Stimulated activated CD8-positive, alpha-beta memory T cell treated with anti-CD3 and anti-CD28 coated beads, Interleukin-12 subunit alpha, Interleukin-12 subunit beta, amount 100 ng/mL, for 24 hours (primary cell): ENCODE data around the gene PGF.
A peak's percentile ranks its signal among the peaks of the same experiment; 100 is the strongest.
"Not testable (repeated sequence)": the region's sequence is repeated elsewhere in the genome, so short reads cannot be mapped to it uniquely, and the experiment has no call there.

Source experiments
- DNase-seq: peaks from one replicate; pipeline ENCODE4 v3.0.0-alpha.2; 2020; ENCODE audit errors: extremely low read depth

PGF gene

DNA sequence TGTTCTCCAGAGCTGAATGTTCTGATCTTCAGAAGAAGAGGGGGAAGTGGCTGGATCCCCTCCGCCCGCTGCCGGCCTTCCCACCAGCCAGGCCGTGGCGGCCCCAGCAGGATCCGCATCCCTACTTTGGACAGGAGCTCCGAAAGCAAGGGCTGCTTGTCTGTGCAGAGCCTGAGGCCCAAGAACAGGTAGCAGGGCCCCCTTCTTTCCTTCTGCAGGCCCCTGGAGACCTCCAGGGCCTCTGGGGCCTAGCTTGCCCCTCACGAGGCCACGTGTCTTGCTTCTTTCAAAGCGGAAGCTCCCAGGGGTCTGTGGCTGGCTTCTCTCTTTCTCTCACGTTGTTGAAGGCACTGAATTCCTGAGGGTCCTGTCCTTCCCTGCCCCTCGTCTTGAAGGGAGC, 13.2 kb downstream of the PGF start:
- DNase-seq = no peak

DNA sequence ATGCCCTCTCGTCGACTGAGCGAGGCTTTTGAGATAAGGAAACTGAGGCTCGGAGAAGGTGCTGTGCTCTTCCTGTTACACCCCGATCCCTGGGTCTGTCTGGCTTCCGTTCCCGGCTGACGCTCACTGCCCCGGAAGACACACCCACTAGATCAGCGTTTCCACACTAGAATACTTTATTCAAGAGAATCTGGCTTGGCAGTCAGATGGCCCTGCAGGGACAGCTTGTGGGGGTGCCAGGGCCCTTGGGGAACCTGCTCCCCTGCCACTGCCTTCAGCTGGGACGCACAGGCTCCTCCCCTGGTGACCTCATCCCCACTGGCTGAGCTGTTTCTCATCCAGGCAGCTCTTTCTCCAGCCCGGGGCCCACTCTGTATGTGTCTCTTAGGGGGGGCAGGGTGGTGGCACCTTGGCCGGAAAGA, 13.7 kb downstream of the PGF start:
- DNase-seq = peak; percentile 40

DNA sequence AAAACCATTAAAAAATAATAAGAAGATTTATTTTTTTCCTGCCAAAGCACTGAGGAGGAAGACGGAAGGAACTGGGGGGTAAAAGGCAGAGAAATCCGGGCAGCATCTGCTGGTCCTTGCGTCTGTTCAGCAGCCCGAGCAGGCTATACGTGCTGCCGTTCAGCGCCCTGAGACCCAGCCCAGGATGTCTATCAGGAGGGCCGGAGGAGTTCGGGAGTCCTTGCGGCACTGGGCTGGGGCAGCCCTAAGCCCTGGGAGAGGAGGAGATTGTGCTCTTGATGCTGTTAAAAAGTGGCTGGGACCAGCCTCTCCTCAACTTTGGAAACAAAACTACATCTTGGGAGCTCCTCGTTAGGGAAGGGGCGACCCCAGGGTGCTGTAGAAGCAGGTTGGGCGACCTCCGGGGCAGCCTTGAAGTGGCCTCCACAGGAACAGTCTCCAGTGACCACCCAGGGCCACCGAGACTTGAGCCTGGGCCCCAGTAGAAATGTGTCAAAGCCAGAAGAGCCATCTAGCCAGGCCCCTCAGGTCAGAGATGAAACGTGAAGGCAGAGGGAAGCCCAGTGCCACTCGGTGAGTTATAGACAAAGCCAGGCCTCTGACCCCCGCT, 14.3 kb downstream of the PGF start:
- no peak for DNase-seq

DNA sequence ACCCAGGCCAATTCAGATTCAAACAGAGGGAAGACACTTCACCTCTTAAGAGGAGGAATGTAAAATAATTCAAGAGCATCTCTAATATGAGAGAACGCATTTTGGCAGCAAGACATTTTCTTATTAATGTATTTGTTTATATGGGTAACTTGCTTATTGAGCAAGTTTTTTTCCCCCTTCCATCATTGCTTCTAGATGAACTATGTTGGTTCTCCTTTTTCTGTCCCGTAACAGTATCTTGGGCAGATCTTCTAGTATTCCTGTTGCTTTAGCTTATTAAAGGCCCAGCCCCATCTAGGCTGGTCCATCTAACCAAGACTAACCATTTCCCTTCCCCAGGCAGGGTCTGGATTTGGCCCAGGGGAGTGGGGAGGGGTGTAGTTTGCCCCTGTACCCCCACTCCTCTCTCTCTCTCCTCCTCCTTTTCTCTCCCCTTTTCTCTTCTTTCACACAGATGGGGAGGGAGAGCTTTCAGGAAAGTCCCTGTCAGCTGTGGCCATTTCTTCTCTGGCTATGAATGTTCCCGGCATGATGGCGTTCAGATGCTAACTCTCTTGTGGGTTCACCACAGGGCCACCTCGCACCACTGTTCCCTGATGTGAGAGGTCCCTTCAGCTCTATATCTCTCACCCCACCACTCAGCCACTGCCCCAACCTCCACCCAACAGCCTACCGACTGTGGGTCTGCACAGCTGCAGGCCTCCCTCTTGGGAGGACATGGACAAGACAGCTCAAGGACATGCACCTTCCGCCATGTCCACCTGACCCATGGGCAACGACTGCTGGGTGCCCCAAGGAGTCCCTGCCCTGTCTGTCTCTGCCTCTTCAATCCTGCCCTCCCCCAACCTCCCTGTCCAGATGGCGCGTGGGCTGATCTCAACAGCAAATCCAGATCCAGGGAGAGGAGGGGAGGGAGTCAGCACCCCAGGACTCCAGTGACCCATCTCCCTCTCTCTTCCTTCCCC, 16.6 kb downstream of the PGF start:
- no peak for DNase-seq

DNA sequence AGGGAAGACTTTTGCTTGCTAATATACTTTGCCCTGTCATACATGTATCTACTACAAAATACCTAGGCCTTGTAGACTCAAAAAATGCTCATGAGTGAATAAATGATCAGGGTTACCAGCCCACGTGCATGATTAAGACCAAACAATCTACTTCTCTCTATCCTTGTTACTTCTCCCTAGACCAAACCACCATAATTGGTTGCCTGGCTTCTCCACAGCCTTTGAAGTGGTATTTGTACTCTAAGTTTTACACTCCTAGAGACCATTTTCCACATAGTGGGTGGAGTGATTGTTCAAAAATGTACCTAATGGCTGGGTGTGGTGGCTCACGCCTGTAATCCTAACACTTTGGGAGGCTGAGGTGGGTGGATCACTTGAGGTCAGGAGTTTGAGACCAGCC, 18.2 kb downstream of the PGF start:
- DNase-seq = no peak

DNA sequence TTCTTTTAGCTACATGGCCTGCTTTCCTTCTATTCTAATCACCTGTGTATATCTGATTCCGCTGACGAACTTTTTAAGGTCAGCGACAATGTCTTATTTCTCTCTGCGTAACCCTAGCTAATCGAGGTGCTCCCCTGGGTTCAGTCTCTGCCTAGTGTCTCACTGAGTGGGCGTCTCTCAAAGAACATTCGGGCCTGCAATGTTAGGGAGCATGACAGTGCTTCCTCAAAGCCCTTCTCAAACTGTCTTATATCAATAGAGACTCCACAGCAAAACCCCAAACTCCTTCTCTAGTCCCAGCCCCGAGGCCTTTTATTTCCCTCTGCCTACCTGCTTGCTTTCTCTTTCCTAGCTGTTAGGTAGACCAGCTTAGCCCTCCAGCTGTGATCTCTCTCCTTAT, 18.7 kb downstream of the PGF start:
- no peak for DNase-seq

DNA sequence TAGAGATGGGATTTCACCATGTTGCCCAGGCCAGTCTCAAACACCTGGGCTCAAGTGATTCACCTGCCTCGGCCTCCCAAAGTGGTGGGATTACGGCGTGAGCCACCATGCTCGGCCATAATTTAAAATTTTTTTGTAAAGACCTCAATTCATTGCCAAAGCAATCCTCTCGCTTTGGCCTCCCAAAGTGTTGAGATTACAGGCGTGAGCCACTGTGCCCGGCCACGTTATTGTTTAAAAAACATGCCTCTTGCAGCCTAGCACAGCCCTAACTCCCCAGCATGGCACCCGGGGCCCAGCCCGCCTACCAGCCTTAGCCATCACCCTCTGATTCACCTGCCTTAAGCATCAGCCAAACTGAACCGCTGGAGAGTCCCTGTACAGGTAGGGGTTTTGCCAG, 19.2 kb downstream of the PGF start:
- DNase-seq = no peak

DNA sequence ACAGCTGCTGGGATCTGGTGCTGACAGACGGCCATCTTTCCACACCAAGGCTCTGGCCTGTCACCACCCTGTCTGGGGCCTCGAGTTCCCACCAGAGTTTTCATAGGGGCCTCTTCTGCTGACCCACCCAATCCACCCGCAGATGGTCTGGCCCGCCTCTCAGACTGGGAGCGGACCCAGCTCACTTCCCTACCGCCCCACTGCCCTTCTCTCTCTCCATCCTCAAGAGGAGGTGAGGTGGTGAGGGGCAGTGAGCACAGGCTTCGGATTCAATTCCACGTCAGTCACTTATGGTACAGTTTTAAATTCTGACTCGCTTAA, 20.1 kb downstream of the PGF start:
- no peak for DNase-seq

DNA sequence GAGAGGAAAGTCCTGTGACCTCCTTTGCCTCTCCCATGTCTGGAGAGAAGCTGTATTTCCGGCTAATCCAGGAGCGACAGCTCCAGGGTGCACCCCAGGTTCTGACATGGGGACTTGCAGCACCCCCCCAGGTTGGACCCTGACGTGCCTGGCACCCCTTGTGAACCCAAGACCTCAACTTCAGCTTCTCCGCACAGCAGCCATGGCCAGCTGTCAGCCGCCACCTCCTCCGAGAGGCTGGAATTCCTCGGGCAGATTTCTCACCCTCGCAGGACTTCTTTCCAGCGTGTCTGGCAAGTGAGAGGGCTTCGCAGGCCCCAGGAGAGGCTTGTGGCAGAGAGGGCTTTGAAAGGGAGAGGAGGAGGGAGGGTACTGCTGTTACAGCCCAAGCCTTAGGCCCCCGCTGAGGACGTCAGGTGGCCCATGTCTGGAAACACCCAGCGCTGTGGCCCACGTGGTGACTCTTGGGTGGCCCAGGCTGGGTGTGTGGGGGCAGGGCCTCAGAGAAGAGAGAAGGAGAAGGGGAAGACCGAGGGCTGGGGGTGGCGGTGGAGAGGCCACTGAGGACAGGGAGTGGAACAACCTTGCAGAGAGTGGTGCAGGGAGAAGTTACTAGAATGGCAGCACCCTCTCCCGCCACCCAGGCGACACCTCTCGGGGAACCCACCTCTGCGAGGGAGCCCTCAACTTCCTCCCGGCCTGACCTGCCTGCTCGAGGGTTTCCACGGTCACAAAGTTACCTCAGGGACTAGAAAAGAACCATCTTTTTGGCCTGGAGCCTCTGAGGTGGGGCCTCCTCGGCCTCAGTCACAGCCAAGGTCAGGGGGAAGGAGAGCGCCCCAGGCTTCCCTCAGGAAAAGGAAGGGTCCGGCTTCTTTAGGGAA, 20.7 kb downstream of the PGF start:
- no peak for DNase-seq

DNA sequence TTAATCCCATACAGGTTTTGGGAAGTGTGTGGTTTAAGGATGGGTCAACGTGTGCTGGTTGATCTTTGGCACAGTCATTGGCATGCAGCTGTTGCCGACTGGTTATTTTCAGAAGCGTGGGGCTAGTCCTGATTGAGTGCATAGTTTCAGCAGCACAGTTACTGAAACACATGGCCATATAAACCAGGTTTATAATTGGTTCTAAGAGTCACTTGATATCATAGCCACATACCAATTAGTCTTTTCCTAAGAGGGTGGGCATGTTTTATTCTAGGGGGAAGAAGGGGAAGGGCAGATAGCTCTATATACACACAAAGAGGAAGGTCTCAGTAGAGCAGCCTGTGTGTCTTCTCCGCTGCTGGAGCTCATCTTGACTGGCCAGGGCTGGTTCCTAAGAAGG, 21.4 kb downstream of the PGF start:
- no peak for DNase-seq

DNA sequence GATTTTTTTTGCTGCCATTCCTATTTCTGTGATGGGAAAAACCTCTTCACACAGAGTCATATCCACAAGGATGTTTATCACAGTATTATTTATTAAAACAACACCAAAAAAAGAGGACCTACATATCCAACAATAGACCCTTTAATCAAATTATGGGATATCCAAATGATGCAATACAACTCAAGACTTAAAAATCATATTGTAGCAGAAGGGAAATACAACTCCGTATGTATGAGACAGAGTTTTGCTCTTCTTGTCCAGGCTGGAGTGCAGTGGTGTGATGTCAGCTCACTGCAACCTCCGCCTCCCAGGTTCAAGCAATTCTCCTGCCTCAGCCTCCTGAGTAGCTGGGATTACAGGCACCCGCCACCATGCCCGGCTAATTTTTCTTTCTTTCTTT, 22.5 kb downstream of the PGF start:
- not testable (repeated sequence) for DNase-seq

DNA sequence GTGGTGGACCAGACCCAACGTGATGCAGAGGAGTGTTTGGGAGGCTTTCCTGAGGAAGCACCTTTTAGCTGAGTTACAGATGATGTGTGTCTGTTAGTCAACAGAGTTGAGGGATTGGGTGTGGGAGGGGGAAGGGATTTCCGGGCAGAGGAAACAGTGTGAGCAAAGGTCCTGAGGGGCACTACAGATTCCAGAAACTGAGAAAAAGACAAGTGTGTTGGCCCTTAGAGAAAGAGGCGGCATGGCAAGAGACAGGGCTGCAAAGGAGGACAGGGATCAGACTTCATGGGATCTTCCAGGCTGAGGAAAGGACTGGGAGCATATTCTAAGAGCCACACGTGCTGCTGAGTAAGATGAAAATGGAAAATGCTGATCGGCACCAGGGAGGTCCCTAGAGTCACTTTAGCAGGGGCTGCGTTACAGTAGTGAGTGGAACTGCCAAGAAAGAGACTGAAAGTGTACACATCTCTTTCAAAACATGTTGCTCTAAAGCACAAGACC, 22.9 kb downstream of the PGF start:
- no peak for DNase-seq

DNA sequence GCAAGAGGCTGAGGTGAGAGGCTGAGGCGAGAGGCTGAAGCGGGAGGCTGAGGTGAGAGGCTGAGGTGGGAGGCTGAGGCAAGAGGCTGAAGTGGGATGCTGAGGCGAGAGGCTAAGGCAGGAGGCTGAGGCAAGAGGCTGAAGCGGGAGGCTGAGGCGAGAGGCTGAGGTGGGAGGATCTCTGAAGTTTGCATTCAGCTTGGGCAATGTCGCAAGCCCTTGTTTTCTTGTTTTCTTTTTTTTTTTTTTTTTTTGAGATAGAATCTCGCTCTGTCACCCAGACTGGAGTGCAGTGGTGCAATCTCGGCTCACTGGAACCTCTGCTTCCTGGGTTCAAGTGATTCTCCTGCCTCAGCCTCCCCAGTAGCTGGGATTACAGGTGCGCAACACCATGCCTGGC, 23.7 kb downstream of the PGF start:
- not testable (repeated sequence) for DNase-seq

DNA sequence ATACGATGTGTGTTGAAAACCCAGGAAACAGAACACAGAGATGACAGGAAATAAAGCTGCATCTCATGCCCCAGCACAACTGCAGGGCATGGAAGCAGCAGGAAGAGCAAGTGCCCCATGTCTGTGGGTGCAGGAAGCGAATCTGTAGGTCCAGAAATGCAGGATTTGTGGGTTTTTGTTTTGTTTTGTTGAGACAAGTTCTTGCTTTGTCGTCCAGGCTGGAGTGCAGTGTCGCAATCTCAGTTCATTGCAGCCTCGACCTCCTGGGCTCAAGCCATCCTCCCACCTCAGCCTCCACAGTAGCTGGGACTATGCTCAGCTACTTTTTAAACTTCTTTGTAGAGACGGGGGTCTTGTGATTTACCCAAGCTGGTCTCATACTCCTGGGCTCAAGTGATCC, 26.2 kb downstream of the PGF start:
- DNase-seq = no peak

DNA sequence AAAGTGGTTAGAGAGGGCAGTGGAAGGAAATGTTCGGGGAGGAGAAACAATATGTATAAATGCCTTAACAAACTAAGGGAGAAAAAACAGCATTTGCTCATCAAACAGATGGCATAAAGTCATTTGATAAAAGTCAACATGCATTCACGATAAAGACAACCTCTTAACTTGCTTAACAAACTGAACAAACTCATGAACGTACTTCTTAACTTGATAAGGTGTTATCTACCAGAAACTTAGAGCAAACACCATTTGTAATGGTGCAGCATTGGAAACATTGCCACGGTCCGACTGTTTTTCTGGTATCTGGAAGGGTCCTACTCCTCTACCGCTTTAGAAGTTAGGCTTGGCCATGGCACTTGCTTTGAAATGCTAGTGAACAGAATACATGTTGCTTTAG, 28.2 kb downstream of the PGF start:
- no peak for DNase-seq

DNA sequence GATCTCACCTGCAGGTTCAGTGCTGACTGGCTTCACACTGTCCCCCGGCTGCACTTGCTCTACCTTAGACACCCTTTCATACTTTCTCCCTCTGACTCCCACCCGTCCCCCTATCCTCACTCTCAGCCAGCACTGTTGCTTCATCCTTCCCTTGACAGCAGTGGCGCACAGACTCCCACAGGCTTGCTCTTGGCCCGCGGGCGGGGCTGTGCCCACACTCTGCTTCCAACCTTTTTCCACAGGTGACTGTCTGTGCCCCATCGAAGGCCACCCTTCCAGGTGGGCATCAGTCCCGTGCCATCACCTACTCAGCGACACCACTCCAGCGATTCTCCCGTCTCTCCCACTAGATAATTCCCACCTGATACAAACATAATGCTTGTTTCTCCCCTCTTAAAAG, 31.3 kb downstream of the PGF start:
- DNase-seq = no peak

DNA sequence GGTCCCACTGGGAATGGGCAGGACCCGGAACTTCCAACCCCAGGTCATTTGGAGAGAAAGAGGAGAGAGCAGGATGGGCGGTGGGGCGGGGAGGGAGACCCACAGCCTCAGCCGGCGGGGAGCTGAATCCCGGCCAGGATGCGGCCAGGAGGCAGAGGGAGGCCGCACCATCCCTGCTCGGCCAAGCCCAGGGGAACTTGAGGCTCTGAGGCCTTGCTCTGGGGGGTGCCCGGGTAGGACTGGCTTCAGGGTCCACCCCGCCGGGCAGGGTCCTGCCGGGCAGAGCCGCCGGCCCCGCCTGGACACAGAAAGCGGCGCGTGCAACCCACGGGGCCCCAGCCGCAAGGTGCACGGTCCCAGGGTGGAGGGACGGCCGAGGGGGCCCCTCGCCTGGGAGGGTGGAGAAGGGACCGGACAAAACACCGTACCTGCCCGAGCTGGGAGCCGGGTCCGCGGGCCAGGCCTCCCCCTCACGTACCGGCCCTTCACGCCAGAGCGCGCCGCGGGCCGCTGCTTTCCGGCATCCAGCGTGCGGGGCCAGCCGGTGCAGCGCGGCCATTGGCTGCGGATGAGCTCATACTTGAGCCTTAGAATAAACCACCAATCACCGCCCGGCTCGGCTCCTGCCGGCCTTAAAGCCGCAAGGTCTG, 32.5 kb downstream of the PGF start, which contains the start of gene RPS6KL1:
TSS of gene RPS6KL1 (minus strand) at position 509 of the 650 bp plus-strand sequence. CDS start 1,719 bp downstream, outside the sequence.
- DNase-seq = peak; percentile 52

DNA sequence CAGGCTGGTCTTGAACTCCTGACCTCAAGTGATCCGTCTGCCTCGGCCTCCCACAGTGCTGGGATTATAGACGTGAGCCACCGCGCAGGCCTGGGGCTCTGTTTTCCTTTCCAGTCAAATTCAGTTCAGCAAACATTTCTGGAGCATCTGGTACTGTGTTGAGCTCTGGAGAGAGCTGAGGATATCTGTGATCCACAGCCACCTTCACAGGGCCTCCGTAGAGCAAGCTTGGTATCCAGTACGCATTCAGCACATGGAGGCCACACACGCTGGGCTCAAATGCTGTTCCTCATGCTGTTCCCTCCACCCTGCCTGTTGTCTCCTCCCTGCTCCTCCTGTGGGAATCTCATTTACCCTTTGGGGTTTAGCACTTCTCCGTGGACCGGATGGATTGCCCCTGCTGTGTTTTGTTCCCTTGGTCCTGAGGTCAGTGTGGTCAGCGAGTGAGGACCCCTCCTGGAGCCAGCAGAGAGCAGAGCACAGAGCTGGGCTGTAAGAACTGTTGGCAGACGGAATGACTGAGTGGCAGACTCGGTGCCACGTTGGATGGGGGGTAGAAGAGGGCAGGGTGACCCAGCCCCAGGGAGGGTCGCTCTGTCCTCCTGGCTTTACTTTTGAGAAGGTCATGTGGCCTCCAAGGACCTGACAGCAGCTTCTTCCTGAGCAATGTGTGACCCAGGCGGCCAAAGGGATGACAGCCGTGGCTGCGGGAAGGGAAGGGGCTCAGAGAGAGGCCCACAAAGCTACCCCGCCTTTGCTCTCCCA, 33.2 kb downstream of the PGF start:
- no peak for DNase-seq

DNA sequence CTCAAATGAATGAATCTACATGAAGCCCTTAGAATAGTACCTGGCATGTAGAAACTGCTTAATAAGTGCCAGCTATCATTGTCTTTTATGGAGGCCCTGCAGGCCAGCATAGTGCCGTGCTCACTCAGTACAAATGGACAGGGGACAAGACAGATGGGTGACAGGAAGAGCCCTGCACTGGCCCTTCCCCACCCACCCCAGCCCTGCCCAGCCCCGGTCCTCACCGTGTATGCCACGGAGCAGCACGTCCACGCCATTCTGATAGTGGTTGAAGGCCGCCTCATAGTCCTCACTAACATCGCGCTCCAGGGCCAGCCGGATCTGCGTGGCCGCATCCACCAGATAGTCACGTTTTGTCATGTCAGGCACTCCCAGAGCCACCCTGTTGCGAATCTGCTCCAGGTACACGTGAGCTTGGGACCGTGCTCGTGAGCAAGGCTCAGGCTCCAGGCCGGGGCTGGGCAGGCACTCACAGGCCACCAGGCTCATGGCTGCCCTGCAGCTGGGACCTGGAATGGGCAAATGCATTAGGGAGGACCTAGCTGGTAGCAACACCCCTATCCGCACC, 34.3 kb downstream of the PGF start:
- DNase-seq = no peak

DNA sequence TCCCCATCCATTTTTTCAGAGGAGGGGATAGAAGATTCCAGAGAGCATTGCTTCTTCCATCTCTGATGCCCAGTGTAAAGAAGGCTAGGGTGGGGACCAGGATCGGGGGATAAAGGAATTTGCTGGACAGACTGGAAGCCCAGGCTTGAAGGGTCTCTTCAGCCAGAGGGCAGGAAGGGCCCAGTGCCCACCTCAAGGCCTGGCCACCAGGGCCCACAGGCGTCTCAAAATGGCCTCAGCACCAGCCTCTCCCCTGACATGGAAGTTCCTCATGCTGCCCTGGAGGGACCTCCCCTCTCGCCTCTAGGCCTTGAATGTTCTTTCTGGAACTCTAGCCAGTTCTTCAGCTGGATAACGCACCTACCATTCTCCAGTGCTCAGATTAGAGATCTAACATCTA, 35.1 kb downstream of the PGF start:
- DNase-seq = no peak
